K562 (cell line): ENCODE results near the gene ZFYVE28. TPM values are rescaled to one million over a fixed set of nuclear protein-coding genes. Genes with fewer than 3 reads are reported as not detected.

Source experiments
- AFF4 ChIP-seq: sonication (generic); formaldehyde crosslinking; IDR thresholded peaks from 2 replicates; pipeline ENCODE4 v1.8.0; 2023; ENCODE audit warnings: mild to moderate bottlenecking, missing genetic modification reagents
- BACH1 ChIP-seq: fragments of 200-800 bp; sonication (Bioruptor generic); IDR thresholded peaks from 2 replicates; pipeline ENCODE4 v1.6.1; 2016; ENCODE audit warnings: missing genetic modification characterization, missing compliant biosample characterization
- DACH1 ChIP-seq: fragments of 450-650 bp; IDR thresholded peaks from 2 replicates; pipeline ENCODE4 v1.6.1; 2018; ENCODE audit not compliant: partially characterized antibody
- EP300 ChIP-seq: IDR thresholded peaks from 2 replicates; pipeline ENCODE4 v1.6.1; 2012; ENCODE audit warnings: low read length, improper control_type of control experiment
- HNRNPK ChIP-seq: fragments of 200-400 bp; formaldehyde crosslinking; IDR thresholded peaks from one replicate; pipeline ENCODE4 v1.6.1; 2018; ENCODE audit warnings: mild to moderate bottlenecking, low read depth, low read length; ENCODE audit not compliant: poor library complexity, severe bottlenecking
- LCOR ChIP-seq: sonication (generic); formaldehyde crosslinking; IDR thresholded peaks from 2 replicates; pipeline ENCODE4 v1.8.0; 2022; ENCODE audit warnings: mild to moderate bottlenecking, missing genetic modification reagents
- NFIX ChIP-seq: fragments of 250-450 bp; sonication (Bioruptor Pico); IDR thresholded peaks from 2 replicates; pipeline ENCODE4 v1.4.0; 2020; ENCODE audit warnings: low read depth, mild to moderate bottlenecking, moderate library complexity
- RB1 ChIP-seq: fragments of 450-650 bp; IDR thresholded peaks from 2 replicates; pipeline ENCODE4 v1.6.1; 2017; ENCODE audit warnings: low read depth, mild to moderate bottlenecking
- RCOR1 ChIP-seq, 2 experiments: IDR thresholded peaks; 2 replicates each; pipeline ENCODE4 v1.6.1; 2012; ENCODE audit warnings: low read depth in 2 of 2, low read length in 2 of 2, borderline replicate concordance in 1 of 2, improper control_type of control experiment in 1 of 2
- SIN3A ChIP-seq, 2 experiments: fragments of 150-350 bp in 1 of 2; IDR thresholded peaks; 2 replicates each; pipeline ENCODE4 v1.6.1; 2011 to 2016; ENCODE audit warnings: borderline replicate concordance in 2 of 2, low read depth in 2 of 2, low read length in 2 of 2, mild to moderate bottlenecking in 2 of 2, moderate library complexity in 2 of 2; ENCODE audit not compliant: control insufficient read depth in 1 of 2
- SP2 ChIP-seq: IDR thresholded peaks from 2 replicates; pipeline ENCODE4 v1.6.1; 2011; ENCODE audit warnings: mild to moderate bottlenecking, low read depth, low read length, moderate library complexity; ENCODE audit not compliant: poor library complexity, severe bottlenecking; ENCODE audit errors: extremely low read depth
- ZC3H11A ChIP-seq: IDR thresholded peaks from 2 replicates; pipeline ENCODE4 v1.6.1; 2012; ENCODE audit warnings: low read depth, low read length, improper control_type of control experiment
- polyA plus RNA-seq, 8 experiments: library from polyadenylated mRNA; depleted of rRNA in 4 of 8; stranded (reverse) in 5 of 8; unstranded in 3 of 8; fragments of >200 nt; fragmentation: Nextera tagmentation in 2 of 8; fragmentation: Illumina TruSeq in 1 of 8; extraction: Ambion mirVana in 2 of 8; extraction: Trizol in 1 of 8; gene quantifications; 2 replicates each; pipeline versions ENCODE4 v1.2.1 to v1.2.3, GENCODE V29; 2011 to 2014; ENCODE audit warnings: inconsistent platforms in 1 of 8, missing spikeins in 1 of 8
- total RNA-seq, 7 experiments: library from RNA; depleted of rRNA in 6 of 7; stranded (reverse); fragments of >200 nt in 6 of 7; fragmentation: Illumina TruSeq in 2 of 7; extraction: Trizol in 2 of 7; gene quantifications; 2 replicates each; pipeline versions ENCODE4 v1.2.1 to v1.2.3, GENCODE V29; 2011 to 2021; ENCODE audit warnings: low replicate concordance in 1 of 7
- TF ChIP-seq, protein P1 (sequence below), 2 experiments: fragments of 450-650 bp; formaldehyde crosslinking in 1 of 2; IDR thresholded peaks; 2 replicates each; pipeline versions ENCODE4 v1.4.0 to v1.6.1; 2014 to 2020; ENCODE audit warnings: mild to moderate bottlenecking in 2 of 2, borderline replicate concordance in 1 of 2, low read depth in 1 of 2

ZFYVE28 gene
- total and polyA plus RNA-seq, 9 of the 15 experiments (the other 6 are each of a cell fraction or from before 2014, with no cell fraction given): 1.3 to 24.8 (median 8.9) TPM

DNA sequence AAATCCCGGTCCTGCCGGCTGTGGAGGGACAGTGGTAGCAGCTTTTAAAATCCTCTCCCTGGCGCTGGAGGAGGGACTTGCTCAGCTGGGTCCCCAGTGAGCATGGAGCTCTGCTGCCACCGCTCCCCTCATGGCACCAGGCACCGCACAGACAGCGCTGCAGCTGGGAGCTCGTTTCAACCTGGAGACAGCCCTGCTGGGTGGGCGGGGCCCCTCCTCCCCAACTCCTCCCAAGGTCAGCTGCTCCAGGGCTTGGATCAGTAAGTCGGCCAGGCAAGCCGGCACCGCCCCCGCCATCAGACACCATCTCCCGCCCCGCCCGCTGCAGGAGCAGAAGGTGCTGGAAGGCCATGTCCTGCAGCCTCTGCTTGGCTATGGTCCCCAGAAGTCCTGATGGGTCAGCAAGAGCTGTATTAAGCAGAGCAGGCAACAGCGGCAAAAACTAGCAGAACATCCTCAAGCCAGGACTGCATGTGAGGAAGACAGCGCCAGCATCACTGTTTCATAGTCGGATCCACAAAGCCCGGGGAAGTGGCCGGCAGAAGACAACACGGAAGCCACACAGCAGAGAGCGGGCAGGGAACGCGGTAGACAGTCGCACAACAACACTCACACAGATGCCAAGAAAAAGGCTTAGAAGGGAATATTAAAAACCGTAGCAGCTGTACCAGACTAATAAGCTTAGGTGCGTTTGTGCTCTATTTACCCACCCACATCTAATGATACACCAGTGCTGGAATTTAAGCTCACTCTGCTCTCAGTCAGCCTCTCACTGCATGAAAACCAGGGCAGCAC, 16.2 kb downstream of the ZFYVE28 start (continued):
- peak; percentile 51; the same call in 1 of the 2 replicates for TF ChIP-seq LCOR (CRISPR knock-in tag)
- TF ChIP-seq BACH1: no peak
- peak in 1 of 2 experiments; percentile 24; a peak in 1 of 4 replicates for TF ChIP-seq RCOR1 (IDR thresholded peaks at IDR 0.05; ENCODE audit: borderline replicate concordance in 1 of 2, low read depth in 2 of 2, low read length in 2 of 2)
- peak; percentile 76 for TF ChIP-seq DACH1
- no peak for TF ChIP-seq ZC3H11A
- TF ChIP-seq, protein P1, sequence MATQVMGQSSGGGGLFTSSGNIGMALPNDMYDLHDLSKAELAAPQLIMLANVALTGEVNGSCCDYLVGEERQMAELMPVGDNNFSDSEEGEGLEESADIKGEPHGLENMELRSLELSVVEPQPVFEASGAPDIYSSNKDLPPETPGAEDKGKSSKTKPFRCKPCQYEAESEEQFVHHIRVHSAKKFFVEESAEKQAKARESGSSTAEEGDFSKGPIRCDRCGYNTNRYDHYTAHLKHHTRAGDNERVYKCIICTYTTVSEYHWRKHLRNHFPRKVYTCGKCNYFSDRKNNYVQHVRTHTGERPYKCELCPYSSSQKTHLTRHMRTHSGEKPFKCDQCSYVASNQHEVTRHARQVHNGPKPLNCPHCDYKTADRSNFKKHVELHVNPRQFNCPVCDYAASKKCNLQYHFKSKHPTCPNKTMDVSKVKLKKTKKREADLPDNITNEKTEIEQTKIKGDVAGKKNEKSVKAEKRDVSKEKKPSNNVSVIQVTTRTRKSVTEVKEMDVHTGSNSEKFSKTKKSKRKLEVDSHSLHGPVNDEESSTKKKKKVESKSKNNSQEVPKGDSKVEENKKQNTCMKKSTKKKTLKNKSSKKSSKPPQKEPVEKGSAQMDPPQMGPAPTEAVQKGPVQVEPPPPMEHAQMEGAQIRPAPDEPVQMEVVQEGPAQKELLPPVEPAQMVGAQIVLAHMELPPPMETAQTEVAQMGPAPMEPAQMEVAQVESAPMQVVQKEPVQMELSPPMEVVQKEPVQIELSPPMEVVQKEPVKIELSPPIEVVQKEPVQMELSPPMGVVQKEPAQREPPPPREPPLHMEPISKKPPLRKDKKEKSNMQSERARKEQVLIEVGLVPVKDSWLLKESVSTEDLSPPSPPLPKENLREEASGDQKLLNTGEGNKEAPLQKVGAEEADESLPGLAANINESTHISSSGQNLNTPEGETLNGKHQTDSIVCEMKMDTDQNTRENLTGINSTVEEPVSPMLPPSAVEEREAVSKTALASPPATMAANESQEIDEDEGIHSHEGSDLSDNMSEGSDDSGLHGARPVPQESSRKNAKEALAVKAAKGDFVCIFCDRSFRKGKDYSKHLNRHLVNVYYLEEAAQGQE (IDR thresholded peaks at IDR 0.05; ENCODE audit: borderline replicate concordance): no peak
- TF ChIP-seq, protein P1 (CRISPR knock-in tag; IDR thresholded peaks at IDR 0.05; ENCODE audit: low read depth): peak; percentile 42; the same call in 1 of the 2 replicates
- TF ChIP-seq SP2: no peak
- no peak for TF ChIP-seq NFIX (CRISPR knock-in tag)
- 0 out of 2 replicates have a peak, but pooled peaks have one; percentile 3 for TF ChIP-seq EP300
- TF ChIP-seq HNRNPK: no peak
- peak; percentile 65; the same call in 1 of the 2 replicates for TF ChIP-seq AFF4
- no peak for TF ChIP-seq RB1
- peak; percentile 63 to 89; a peak in 2 of 4 replicates for TF ChIP-seq SIN3A (IDR thresholded peaks at IDR 0.05; ENCODE audit: borderline replicate concordance in 2 of 2, control insufficient read depth in 1 of 2, low read depth in 2 of 2, low read length in 2 of 2)
